ENCODE data around the gene ISLR2.

The ISLR2 gene

DNA sequence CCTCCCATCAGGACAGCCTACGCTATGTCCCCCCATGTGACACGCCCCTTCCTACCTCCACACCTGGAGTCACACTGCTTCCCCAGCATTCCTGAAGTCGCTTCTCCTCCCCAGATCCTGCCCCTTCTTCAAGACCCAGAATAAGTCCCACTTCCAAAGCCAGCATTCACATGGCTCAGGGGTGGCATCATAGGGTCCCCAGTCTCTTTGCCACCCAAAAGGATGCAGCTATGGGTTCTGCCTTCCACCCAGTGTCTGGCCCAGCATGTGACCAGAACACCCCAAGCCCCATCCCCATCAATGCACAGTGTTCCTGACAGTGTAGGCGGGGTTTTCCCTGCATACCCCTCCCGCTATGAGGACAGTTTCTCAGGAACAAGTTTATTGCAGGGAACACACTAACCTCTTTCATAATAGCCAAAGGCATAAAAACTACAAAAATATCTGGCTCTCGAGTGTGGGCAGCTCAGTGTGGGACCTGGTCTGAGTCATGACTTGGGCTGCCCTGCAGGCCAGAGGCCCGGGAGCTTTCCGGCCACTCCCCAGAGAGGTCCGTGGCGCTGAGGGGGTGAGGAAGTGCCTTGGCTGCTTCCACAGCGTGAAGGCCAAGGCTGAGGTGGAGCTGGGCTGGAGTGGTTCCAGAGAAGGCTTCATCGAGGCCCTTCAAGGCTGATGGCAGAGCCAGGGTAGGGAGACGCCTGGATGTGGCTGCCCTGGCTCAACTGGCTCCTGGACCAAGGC is 48.9 kb downstream of the ISLR2 start:
- DNase-seq = no peak

DNA sequence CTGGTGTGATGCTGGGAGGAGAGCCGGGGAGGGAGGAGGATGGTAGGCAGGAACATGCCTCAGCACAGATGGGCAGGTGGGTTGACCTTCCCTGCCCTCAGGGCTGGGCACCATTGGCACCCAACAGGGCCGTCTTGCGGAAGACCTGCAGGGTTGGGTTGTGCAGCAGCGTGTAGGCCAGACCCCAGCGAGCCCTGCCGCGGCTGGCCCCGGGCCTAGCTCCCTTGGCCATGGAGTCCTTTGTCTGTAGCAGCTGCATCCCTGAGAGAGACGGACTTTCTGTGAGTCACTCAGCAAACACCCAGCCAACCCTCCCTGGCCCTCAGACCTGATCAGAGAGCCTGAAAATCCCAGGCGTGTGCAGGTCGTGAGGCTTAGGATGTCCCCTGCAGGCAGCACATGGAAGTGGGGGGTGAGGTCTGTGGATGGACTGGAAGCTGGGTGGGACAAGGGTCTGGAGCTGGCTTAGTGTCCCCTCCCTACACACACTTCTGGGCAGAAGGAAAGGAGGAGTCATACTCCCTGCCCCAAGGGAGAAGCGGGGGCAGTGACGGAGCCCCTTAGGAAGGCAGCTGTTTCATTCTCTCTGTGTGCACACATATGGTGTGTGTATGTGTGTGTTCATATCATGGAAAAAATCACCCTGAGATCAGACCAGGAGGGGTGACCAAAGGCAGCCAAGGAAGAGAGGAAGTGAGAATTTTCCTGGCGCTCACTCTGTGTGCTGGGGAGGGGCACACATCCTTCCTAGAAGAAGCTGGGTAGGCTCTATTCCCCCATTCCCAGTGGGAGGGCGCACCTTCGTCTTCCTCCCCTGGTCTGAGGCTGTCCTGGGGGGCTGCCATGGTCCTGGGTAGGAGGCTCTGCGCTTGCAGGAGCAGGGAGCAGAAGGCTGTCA is 49.8 kb downstream of the ISLR2 start:
- no peak for DNase-seq

DNA sequence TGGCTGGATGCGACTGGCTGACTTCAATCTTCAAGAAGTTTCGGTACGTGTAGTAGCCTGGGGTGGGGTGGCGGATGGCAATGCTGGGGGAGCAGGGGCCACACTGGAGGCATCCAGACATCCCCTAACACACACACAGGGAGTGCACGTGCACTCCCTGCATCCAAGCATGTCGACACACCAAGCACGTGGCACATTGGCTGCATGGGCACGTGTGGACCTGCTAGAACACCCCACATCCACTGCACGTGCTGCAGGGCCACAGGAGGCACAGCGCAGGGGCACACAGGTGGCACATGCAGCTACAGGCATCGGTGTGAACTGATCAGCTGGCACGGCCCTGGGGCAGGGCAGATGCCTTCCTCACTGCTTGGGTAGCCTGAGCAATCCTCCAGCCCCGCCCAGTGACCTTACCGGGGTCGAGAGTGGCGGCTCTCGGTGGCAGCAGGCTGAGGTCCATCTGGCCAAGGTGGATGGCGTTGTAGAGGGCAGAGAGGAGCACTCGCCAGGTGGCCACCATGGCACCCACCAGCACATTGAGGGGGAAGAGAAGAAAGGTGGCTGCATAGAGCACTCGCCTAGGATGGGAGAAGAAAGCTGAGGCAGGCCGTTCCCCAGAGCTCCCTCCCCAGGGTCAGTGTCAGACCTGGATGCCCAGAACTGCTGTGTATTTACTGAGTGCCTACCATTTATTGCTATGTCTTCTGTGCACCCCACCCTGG is 50.7 kb downstream of the ISLR2 start:
- DNase-seq = no peak

DNA sequence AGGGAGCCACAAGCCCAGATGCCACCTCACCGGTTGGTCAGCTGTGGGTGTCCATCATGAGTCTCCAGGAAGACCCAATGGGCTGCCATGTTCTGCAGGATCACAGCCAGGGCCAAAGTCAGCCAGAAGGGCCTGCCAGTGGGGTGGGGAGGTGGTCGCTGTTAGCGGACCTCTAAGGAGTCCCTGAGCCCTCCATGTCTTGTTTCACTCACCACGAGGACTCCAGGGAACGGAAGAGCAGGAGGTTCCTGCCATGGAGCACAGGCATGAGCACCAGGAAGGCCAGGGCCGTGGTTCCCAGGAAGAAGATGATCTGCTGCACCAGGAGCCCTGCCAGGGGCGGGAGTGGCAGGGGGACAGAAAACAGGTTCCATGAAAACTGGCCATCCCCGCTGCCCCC is 51.7 kb downstream of the ISLR2 start:
- DNase-seq = no peak

DNA sequence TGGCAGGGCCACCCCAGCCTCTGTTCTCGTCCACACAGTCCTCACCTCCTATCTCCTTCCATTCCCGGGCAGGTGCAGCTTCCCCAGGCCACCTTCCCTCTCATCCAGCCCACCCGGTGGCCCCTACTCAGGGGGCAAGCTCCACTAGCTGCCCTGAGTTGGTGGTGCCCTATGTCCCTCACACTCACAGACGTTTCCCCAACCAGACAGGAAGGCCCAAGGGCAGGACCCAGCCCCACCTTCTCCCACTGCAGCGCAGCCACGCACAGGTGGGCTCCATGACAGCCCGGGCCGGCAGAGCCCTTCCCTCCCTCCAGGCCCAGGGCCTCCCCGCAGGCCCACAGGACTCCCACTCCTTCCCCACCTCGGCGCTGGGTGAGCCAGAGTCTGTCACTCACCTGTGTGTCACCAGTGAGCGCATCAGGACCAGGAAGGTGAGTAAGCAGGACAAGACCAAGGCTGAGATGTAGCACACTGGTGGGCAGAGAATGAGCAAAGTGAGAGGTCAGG is 54.3 kb downstream of the ISLR2 start:
- no peak for DNase-seq

DNA sequence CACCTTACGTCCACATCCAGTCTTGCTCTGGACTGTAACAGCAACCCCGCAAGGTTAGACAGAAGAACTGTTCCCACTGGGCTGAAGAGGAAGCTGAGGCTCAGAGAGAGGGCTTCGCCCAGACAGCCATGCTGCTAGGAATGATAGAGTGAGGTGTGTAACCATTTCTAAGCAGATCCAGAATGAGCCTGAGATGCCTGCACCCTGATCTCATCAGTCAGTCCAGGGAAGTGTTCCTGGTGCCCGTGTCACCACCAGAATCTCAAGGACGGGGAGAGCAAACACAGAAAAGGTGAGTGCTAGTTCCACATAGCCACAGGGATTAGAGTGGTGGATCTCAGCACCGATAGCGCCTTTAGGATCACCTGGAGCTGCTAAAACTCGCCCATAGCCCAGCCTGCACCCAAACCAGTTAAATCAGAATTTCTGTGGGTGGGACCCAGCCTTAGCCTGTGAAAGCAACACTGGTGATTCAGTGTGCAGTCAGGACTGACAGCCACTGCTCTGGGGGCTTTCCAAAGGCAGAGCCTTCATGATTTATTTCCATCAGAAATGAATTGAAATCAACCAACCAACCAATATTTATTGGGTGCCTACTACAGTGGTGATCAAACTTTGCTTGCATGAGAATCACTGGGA is 55.4 kb downstream of the ISLR2 start:
- DNase-seq = no peak

All from NCI-H1930 (cell line).